HEK293 (cell line): ENCODE data around the gene IRS1.

Source experiments
- CTCF ChIA-PET: fragments of 350-600 bp; formaldehyde crosslinking; extraction: SDS; loops from one replicate; lab custom pipeline; 2021; ENCODE audit warnings: antibody characterized with exemption; lab: Yijun Ruan, JAX
- POLR2A ChIA-PET: fragments of 300-600 bp; formaldehyde crosslinking; extraction: SDS; loops from one replicate; lab custom pipeline; 2020; ENCODE audit warnings: antibody characterized with exemption, inconsistent platforms; lab: Yijun Ruan, JAX
- H3K27ac ChIP-seq: fragments of 200-500 bp; sonication (Bioruptor generic); 2 replicates; pipeline ENCODE4 v1.5.1; 2014; ENCODE audit warnings: low read depth, low read length, control low read depth, inconsistent platforms; ENCODE audit errors: extremely low read depth
- H3K36me3 ChIP-seq, 2 experiments: fragments of 200-500 bp in 1 of 2; sonication (Bioruptor generic) in 1 of 2; 1 replicate in 1 of 2; 2 replicates in 1 of 2; pipeline ENCODE4 v1.5.1; 2014 to 2017; ENCODE audit warnings: inconsistent platforms in 2 of 2, low read length in 2 of 2; ENCODE audit not compliant: control insufficient read depth in 2 of 2, insufficient read depth in 1 of 2
- H3K4me1 ChIP-seq: fragments of 200-500 bp; sonication (Bioruptor generic); 2 replicates; pipeline ENCODE4 v1.5.1; 2014; ENCODE audit warnings: mild to moderate bottlenecking, low read length, inconsistent platforms; ENCODE audit not compliant: control insufficient read depth, insufficient read depth
- H3K4me3 ChIP-seq: 2 replicates; pipeline ENCODE4 v1.5.1; 2011; ENCODE audit warnings: low read depth, mild to moderate bottlenecking, control low read depth, low read length, moderate library complexity
- H3K9me3 ChIP-seq: fragments of 200-500 bp; sonication (Bioruptor generic); 2 replicates; pipeline ENCODE4 v1.5.1; 2014; ENCODE audit warnings: low read depth, low read length, inconsistent platforms; ENCODE audit not compliant: control insufficient read depth, insufficient read depth
- BCL11A ChIP-seq: fragments of 450-650 bp; formaldehyde crosslinking; IDR thresholded peaks from 2 replicates; pipeline ENCODE4 v1.5.1; 2016; ENCODE audit warnings: low read depth, missing biosample characterization, missing genetic modification characterization
- EGR2 ChIP-seq: fragments of 450-650 bp; formaldehyde crosslinking; IDR thresholded peaks from 2 replicates; pipeline ENCODE4 v1.5.1; 2016; ENCODE audit warnings: low read depth, missing biosample characterization, missing genetic modification characterization
- IKZF3 ChIP-seq: fragments of 450-650 bp; IDR thresholded peaks from 2 replicates; pipeline ENCODE4 v1.5.0; 2018; ENCODE audit warnings: missing biosample characterization, mild to moderate bottlenecking, missing genetic modification characterization, moderate library complexity
- PRDM1 ChIP-seq: fragments of 450-650 bp; formaldehyde crosslinking; IDR thresholded peaks from 2 replicates; pipeline ENCODE4; 2016; ENCODE audit warnings: missing biosample characterization, missing genetic modification characterization
- RBAK ChIP-seq: fragments of 450-650 bp; formaldehyde crosslinking; IDR thresholded peaks from 2 replicates; pipeline ENCODE4 v1.5.1; 2016; ENCODE audit warnings: missing biosample characterization, missing genetic modification characterization
- SP2 ChIP-seq: fragments of 450-650 bp; formaldehyde crosslinking; IDR thresholded peaks from 2 replicates; pipeline ENCODE4 v1.5.1; 2016; ENCODE audit warnings: missing biosample characterization, missing genetic modification characterization
- YY1 ChIP-seq: fragments of 450-650 bp; formaldehyde crosslinking; IDR thresholded peaks from 2 replicates; pipeline ENCODE4 v1.5.1; 2018; ENCODE audit warnings: missing biosample characterization, missing genetic modification characterization
- ZFHX2 ChIP-seq: fragments of 450-650 bp; formaldehyde crosslinking; conservative IDR thresholded peaks from 2 replicates; pipeline ENCODE4 v1.5.1; 2016; ENCODE audit warnings: missing biosample characterization, missing genetic modification characterization
- ZNF121 ChIP-seq: fragments of 450-650 bp; formaldehyde crosslinking; IDR thresholded peaks from 2 replicates; pipeline ENCODE4 v1.5.1; 2016; ENCODE audit warnings: missing biosample characterization, missing genetic modification characterization
- ZNF2 ChIP-seq: fragments of 450-650 bp; formaldehyde crosslinking; IDR thresholded peaks from 2 replicates; pipeline ENCODE4 v1.5.1; 2016; ENCODE audit warnings: missing biosample characterization, missing genetic modification characterization
- ZNF416 ChIP-seq: fragments of 450-650 bp; formaldehyde crosslinking; IDR thresholded peaks from 2 replicates; pipeline ENCODE4 v1.5.1; 2016; ENCODE audit warnings: missing biosample characterization, missing genetic modification characterization
- ZNF426 ChIP-seq: fragments of 450-650 bp; formaldehyde crosslinking; IDR thresholded peaks from 2 replicates; pipeline ENCODE4 v1.5.1; 2017; ENCODE audit warnings: missing biosample characterization, missing genetic modification characterization, mild to moderate bottlenecking, inconsistent platforms, moderate library complexity
- ZNF585B ChIP-seq: fragments of 450-650 bp; formaldehyde crosslinking; IDR thresholded peaks from 2 replicates; pipeline ENCODE4 v1.5.1; 2016; ENCODE audit warnings: missing biosample characterization, missing genetic modification characterization
- ZNF610 ChIP-seq: fragments of 450-650 bp; formaldehyde crosslinking; IDR thresholded peaks from 2 replicates; pipeline ENCODE4 v1.5.1; 2016; ENCODE audit warnings: missing biosample characterization, missing genetic modification characterization, borderline replicate concordance
- ZNF623 ChIP-seq: fragments of 450-650 bp; formaldehyde crosslinking; IDR thresholded peaks from 2 replicates; pipeline ENCODE4 v1.5.1; 2016; ENCODE audit warnings: missing biosample characterization, missing genetic modification characterization
- ZNF76 ChIP-seq: fragments of 450-650 bp; formaldehyde crosslinking; IDR thresholded peaks from 2 replicates; pipeline ENCODE4; 2016; ENCODE audit warnings: low read depth, missing biosample characterization, missing genetic modification characterization, borderline replicate concordance
- TF ChIP-seq, protein P1 (sequence below): fragments of 450-650 bp; formaldehyde crosslinking; IDR thresholded peaks from 2 replicates; pipeline ENCODE4 v1.5.1; 2016; ENCODE audit warnings: missing biosample characterization, missing genetic modification characterization, low read depth
- TF ChIP-seq, protein P2 (sequence below): fragments of 450-650 bp; formaldehyde crosslinking; IDR thresholded peaks from 2 replicates; pipeline ENCODE4 v1.5.1; 2017; ENCODE audit warnings: missing biosample characterization, missing genetic modification characterization
- TF ChIP-seq, protein P3 (sequence below): fragments of 450-650 bp; formaldehyde crosslinking; IDR thresholded peaks from 2 replicates; pipeline ENCODE4 v1.5.1; 2017; ENCODE audit warnings: missing biosample characterization, mild to moderate bottlenecking, missing genetic modification characterization, moderate library complexity
- TF ChIP-seq, protein P4 (sequence below): fragments of 450-650 bp; formaldehyde crosslinking; IDR thresholded peaks from 2 replicates; pipeline ENCODE4 v1.5.1; 2017; ENCODE audit warnings: missing biosample characterization, missing genetic modification characterization

Gene IRS1

DNA sequence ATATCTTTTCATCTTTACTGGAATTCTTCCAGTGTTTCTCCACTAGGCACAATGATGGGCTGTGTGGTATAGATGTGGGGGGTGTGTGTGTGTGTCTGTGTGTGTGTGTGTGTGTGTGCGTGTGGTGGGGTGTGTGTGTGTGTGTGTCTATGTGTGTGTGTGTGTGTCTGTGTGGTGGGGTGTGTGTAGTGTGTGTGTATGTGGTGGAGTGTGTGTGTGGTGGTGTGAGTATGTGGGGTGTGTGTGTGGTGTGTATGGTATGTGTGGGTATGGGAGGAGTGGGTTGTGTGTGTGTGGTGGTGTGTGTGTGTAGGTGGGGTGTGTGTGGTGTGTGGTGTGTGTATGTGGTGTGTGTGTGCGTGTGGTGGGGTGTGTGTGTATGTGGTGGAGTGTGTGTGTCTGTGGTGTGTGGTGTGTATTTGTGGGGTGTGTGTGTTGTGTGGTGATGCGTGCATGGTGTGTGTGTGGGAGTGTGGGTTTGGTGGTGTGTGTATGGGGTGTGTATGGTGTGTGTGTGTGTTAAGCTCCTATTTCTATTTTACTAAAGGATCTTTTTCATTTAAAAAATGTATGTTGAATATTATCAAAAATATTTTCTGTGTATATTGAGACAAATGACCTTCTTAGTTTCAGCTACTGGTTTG, 84.2 kb downstream of the IRS1 start:
- POLR2A ChIA-PET = interaction anchor here (1.6 kb wide), 1 partner anchor 42 kb away, joined by 3 read pairs; no protein-coding TSS in a partner anchor

DNA sequence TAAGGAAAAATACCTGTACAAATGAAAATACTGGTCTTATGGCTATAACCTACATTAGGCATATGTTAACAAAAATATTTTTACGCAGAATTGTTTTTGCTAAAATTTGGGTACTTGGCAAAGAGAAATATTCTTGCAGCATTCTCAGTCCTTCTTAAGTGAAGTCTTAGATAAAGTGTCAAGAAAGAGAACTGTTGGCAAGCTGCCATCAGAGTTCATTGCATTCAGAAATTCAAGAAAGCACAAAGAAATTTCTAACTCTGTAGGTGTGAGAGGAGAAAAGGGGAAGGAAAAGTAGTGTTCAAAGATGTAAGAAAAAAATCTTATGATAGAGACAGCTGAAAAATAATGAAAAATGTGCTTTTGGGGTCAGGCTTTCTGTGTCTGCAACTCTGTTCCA, 86.7 kb downstream of the IRS1 start:
- no peak overlapping the region for H3K4me3 ChIP-seq
- TF ChIP-seq, protein P1, sequence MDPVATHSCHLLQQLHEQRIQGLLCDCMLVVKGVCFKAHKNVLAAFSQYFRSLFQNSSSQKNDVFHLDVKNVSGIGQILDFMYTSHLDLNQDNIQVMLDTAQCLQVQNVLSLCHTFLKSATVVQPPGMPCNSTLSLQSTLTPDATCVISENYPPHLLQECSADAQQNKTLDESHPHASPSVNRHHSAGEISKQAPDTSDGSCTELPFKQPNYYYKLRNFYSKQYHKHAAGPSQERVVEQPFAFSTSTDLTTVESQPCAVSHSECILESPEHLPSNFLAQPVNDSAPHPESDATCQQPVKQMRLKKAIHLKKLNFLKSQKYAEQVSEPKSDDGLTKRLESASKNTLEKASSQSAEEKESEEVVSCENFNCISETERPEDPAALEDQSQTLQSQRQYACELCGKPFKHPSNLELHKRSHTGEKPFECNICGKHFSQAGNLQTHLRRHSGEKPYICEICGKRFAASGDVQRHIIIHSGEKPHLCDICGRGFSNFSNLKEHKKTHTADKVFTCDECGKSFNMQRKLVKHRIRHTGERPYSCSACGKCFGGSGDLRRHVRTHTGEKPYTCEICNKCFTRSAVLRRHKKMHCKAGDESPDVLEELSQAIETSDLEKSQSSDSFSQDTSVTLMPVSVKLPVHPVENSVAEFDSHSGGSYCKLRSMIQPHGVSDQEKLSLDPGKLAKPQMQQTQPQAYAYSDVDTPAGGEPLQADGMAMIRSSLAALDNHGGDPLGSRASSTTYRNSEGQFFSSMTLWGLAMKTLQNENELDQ (tag by site-specific recombination) = no peak
- TF ChIP-seq, protein P2, sequence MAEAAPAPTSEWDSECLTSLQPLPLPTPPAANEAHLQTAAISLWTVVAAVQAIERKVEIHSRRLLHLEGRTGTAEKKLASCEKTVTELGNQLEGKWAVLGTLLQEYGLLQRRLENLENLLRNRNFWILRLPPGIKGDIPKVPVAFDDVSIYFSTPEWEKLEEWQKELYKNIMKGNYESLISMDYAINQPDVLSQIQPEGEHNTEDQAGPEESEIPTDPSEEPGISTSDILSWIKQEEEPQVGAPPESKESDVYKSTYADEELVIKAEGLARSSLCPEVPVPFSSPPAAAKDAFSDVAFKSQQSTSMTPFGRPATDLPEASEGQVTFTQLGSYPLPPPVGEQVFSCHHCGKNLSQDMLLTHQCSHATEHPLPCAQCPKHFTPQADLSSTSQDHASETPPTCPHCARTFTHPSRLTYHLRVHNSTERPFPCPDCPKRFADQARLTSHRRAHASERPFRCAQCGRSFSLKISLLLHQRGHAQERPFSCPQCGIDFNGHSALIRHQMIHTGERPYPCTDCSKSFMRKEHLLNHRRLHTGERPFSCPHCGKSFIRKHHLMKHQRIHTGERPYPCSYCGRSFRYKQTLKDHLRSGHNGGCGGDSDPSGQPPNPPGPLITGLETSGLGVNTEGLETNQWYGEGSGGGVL (tag by site-specific recombination) = no peak
- TF ChIP-seq ZNF416 (tag by site-specific recombination) (no peak), ZNF610 (no peak), PRDM1 (tag by site-specific recombination) (no peak), IKZF3 (tag by site-specific recombination) (no peak), ZNF585B (tag by site-specific recombination) (no peak), ZNF426 (tag by site-specific recombination) (no peak), BCL11A (tag by site-specific recombination) (no peak), RBAK (tag by site-specific recombination) (no peak), YY1 (no peak), ZNF76 (tag by site-specific recombination) (no peak), ZNF2 (tag by site-specific recombination) (no peak), SP2 (tag by site-specific recombination) (no peak), ZNF121 (tag by site-specific recombination) (no peak), ZNF623 (tag by site-specific recombination) (no peak)
- TF ChIP-seq, protein P3, sequence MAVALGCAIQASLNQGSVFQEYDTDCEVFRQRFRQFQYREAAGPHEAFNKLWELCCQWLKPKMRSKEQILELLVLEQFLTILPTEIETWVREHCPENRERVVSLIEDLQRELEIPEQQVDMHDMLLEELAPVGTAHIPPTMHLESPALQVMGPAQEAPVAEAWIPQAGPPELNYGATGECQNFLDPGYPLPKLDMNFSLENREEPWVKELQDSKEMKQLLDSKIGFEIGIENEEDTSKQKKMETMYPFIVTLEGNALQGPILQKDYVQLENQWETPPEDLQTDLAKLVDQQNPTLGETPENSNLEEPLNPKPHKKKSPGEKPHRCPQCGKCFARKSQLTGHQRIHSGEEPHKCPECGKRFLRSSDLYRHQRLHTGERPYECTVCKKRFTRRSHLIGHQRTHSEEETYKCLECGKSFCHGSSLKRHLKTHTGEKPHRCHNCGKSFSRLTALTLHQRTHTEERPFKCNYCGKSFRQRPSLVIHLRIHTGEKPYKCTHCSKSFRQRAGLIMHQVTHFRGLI (tag by site-specific recombination) = no peak
- H3K27ac ChIP-seq = no peak overlapping the region
- CTCF ChIA-PET = interaction anchor here (0.7 kb wide), 1 partner anchor 39 kb away, joined by 3 read pairs; no protein-coding TSS in a partner anchor
- no peaks in the 10 kb centered on the region for H3K36me3 ChIP-seq
- no peaks in the 10 kb centered on the region for H3K9me3 ChIP-seq
- POLR2A ChIA-PET = no interaction called here
- no peaks in the 10 kb centered on the region for H3K4me1 ChIP-seq

More for the DNA sequence above, 84.2 kb downstream of the IRS1 start:
- H3K4me1 ChIP-seq = no peaks in the 10 kb centered on the region
- 0 out of 2 replicates have a peak, but pooled peaks have one; percentile 12 for TF ChIP-seq ZFHX2
- TF ChIP-seq, protein P4, sequence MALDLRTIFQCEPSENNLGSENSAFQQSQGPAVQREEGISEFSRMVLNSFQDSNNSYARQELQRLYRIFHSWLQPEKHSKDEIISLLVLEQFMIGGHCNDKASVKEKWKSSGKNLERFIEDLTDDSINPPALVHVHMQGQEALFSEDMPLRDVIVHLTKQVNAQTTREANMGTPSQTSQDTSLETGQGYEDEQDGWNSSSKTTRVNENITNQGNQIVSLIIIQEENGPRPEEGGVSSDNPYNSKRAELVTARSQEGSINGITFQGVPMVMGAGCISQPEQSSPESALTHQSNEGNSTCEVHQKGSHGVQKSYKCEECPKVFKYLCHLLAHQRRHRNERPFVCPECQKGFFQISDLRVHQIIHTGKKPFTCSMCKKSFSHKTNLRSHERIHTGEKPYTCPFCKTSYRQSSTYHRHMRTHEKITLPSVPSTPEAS (tag by site-specific recombination) = peak; percentile 20; the same call in 1 of the 2 replicates
- TF ChIP-seq ZNF585B (tag by site-specific recombination) = no peak
- peak; percentile 15; the same call in 1 of the 2 replicates for TF ChIP-seq EGR2 (tag by site-specific recombination)
- H3K27ac ChIP-seq = no peak overlapping the region
- no peak overlapping the region for H3K4me3 ChIP-seq
- CTCF ChIA-PET = interaction anchor here (1.1 to 1.6 kb wide), 2 partner anchors 9 to 238 kb away, joined by 3 to 4 read pairs; no protein-coding TSS in a partner anchor
- no peaks in the 10 kb centered on the region for H3K36me3 ChIP-seq
- no peaks in the 10 kb centered on the region for H3K9me3 ChIP-seq
